IgD-negative memory B cell (primary cell): ENCODE measurements around the gene SASH1. TPM values are rescaled to one million over a fixed set of nuclear protein-coding genes. Genes with fewer than 3 reads are reported as not detected.

Experiments used
- H3K27ac Mint-ChIP-seq, 3 donors: one replicate each; pipeline ENCODE4 v1.8.0; 2020 to 2022; ENCODE audit warnings: mild to moderate bottlenecking in 3 of 3, mixed read lengths in 3 of 3, moderate library complexity in 1 of 3
- H3K27me3 Mint-ChIP-seq: one replicate; pipeline ENCODE4 v1.8.0; 2021; ENCODE audit warnings: mixed read lengths
- H3K36me3 Mint-ChIP-seq: one replicate; pipeline ENCODE4 v1.8.0; 2020; ENCODE audit warnings: mild to moderate bottlenecking, mixed read lengths
- H3K4me1 Mint-ChIP-seq, 3 donors: one replicate each; pipeline ENCODE4 v1.8.0; 2020 to 2022; ENCODE audit warnings: mixed read lengths in 3 of 3, mild to moderate bottlenecking in 1 of 3
- H3K4me3 Mint-ChIP-seq, 4 donors: one replicate each; pipeline ENCODE4 v1.8.0; 2020 to 2022; ENCODE audit warnings: mild to moderate bottlenecking in 4 of 4, mixed read lengths in 4 of 4, moderate library complexity in 3 of 4
- H3K9me3 Mint-ChIP-seq, 3 donors: one replicate each; pipeline ENCODE4 v1.8.0; 2020 to 2021; ENCODE audit warnings: mixed read lengths in 3 of 3, mild to moderate bottlenecking in 1 of 3
- polyA plus RNA-seq: library from polyadenylated mRNA; unstranded; fragments of 300-500 nt; fragmentation: Illumina TruSeq; gene quantifications from one replicate; pipeline ENCODE4 v1.2.3, GENCODE V29; 2021

SASH1 gene
- polyA plus RNA-seq, 1 donor from 2014 or later, result 0.55 TPM

DNA sequence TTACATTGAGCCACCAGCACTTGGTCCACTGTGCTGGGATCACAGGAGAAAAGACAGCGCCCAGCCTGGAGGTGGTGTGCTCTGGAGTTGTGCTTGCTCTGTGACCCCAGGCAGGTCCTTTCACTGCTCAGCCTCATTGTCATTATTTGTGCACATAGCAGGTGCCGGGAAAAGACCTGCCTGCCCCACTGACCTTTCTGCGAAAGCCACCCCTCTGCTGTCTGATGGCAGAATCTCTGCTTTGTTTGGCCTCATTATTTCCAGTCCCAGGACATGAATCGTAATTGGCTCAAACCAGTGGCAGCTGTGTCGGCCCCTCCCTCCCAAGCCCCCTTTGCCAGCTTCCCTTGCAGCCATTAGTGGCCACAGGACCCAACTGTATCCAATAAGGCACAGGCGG is 219.0 kb downstream of the SASH1 start:
- Mint-ChIP-seq H3K9me3 (no peaks in the 10 kb centered on the region), H3K4me3 (no peak overlapping the region), H3K27ac (no peak overlapping the region), H3K4me1 (peaks cover 4 to 19% (median 13%) of the 10 kb centered on the region in 3 donors), H3K27me3 (peaks cover 7% of the 10 kb centered on the region), H3K36me3 (peaks cover 3% of the 10 kb centered on the region)

DNA sequence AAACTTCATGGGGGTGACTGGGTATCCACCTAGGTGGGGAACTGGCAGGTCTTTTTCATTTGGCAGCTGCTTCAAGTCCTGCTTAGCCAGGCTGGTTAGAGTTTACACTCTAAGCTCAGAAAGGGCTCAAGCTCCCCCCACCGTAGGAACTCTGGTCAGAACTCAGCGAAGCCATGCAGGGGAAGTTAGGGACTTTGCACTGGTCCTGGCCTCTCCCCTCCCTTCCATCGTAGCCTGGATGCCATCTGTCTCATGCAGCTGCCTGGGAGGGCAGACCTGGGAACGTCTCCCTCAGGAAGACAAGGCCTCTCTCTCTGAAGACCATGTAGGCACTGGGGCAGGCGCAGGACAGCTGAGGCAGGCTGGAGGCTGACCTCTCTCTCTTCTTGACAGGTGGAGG is 220.4 kb downstream of the SASH1 start:
- H3K27ac Mint-ChIP-seq, result no peak overlapping the region
- peaks cover 3% of the 10 kb centered on the region for H3K36me3 Mint-ChIP-seq
- no peaks in the 10 kb centered on the region for H3K9me3 Mint-ChIP-seq
- H3K27me3 Mint-ChIP-seq, result peaks cover 2% of the 10 kb centered on the region
- H3K4me1 Mint-ChIP-seq, result peaks cover 9 to 18% (median 11%) of the 10 kb centered on the region in 3 donors
- no peak overlapping the region for H3K4me3 Mint-ChIP-seq

DNA sequence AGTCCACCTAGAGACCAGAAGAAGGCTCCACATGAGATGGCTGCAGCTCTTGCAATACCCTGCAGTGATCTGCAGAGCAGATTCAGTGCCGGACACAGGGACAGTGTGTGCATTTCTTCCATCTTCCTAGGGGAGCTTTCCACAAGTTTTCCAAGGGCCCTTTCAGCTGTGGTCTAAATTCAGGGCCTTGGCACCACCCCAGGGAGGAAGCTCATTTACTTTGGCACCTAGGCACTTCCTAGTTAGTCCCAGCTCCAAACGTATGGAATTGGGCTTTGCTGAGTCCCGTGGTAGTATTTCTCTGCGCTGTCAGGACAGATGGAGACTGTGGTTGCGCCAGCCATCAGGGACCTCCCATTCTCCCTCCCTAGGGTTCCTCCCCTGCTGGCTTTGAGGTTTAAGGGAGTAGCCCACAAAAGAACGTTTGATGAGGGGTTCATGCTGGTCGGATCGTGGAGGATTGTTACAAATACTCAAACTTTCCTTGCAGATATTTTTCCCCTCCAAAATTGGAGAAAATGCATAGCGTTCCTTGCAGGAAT is 221.9 kb downstream of the SASH1 start:
- Mint-ChIP-seq H3K27ac (no peak overlapping the region), H3K36me3 (peaks cover 3% of the 10 kb centered on the region), H3K27me3 (peaks cover 3% of the 10 kb centered on the region), H3K4me3 (no peak overlapping the region), H3K9me3 (no peaks in the 10 kb centered on the region), H3K4me1 (peaks cover 9 to 17% (median 10%) of the 10 kb centered on the region in 3 donors)

DNA sequence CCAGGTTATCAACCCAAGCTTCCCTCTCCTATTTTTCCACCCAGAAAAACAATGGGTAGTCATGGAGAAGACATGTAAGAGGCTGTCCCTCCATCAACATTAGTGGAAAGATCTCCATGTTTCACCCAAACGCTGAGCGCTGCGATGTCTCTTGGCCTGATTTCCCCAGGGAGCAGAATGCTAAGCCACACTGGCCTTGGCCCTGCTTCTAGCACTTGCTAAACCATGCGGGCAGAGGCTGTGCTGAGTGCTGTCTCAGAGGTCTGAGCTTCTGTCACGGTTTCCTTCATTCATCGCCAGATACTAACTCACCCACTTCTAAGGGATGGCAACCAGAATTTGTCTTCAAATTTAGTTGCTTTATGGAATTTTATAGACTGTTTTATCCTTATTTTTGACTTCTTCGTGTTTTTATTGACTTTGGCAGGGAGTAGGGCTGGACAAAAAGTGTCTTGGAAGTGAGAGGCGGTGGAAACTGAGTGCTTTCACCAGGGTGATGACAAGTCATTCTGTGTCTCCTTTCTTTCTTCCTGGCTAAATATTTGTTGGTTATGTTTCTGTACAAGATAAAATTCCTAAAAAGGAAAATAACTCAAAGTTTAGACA is 222.8 kb downstream of the SASH1 start:
- Mint-ChIP-seq H3K4me3 (no peak overlapping the region), H3K4me1 (peaks cover 9 to 17% (median 10%) of the 10 kb centered on the region in 3 donors), H3K27ac (no peak overlapping the region), H3K27me3 (peaks cover 3% of the 10 kb centered on the region), H3K9me3 (no peaks in the 10 kb centered on the region), H3K36me3 (peaks cover 3% of the 10 kb centered on the region)

DNA sequence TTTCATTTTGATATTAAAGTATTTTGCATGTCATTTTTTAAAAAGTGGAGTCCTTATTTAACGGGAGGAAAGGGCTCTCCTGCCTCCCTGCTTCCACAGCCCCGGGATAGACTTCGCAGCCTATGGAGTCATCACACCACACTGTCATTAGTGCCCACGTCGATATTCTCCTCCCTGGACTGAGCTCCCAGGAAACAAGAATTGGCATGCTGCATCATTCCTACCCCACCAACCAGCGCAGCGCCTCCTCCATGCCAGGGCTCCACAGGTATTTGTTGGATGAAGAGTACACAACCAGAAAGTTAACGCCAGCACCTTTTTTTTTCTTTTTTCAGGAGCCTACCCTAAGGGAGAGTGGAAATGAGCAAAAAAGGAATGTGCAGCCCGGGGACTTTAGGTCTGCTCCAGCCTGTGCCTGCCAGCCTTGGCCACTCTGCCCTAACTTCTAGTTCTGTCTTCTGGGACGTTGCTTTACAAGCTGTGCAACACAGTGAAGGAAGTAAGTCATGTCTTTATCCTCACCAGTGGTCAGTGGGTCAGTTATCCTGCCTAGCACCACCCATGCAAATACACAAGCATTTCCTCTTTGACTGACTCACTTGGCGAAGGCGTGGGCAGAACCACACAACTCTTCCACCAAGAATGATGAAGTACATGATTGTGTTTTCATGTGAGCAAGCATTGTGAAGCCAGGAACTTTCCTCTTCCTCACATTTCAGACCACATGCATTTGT is 223.5 kb downstream of the SASH1 start:
- Mint-ChIP-seq H3K9me3 (no peaks in the 10 kb centered on the region), H3K4me1 (peaks cover 9 to 17% (median 10%) of the 10 kb centered on the region in 3 donors), H3K36me3 (peaks cover 3% of the 10 kb centered on the region), H3K4me3 (peak overlapping the region in 2 of 4 donors; percentile 18 to 73), H3K27ac (no peak overlapping the region), H3K27me3 (peaks cover 3% of the 10 kb centered on the region)

DNA sequence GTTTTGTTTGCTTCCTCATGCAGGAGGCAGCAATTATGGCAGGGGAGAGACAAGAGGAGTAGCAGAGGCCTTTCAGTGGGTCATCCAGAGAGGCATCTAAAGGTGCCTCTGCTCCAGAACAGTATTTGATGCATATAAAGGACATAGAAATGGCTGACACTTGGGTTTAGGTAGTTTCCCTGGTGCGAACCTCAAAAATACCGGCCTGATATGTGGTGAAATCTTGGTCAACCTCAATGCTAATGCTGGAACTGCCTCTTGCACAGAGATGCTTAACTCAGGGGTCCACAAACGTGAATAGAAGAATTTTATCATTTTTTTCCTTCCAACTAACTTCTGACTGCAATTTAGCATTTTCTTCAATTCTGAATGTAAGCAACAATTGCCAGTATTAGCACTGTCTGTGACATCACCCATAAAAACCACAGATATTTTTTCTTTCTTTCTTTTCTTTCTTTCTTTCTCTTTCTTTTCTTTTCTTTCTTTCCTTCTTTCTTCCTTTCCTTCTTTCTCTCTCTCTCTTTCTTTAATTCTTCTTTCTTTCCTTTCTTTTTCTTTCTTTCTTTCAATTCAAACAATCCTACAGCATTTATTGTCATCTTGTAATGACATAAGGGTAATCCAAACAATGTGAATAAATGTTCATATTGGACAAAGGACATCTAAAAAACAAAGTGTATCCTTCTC is 224.2 kb downstream of the SASH1 start:
- Mint-ChIP-seq H3K4me3 (peak overlapping the region in 2 of 4 donors; percentile 18 to 73), H3K9me3 (no peaks in the 10 kb centered on the region), H3K36me3 (peaks cover 3% of the 10 kb centered on the region), H3K4me1 (peaks cover 9 to 17% (median 10%) of the 10 kb centered on the region in 3 donors), H3K27ac (no peak overlapping the region), H3K27me3 (peaks cover 4% of the 10 kb centered on the region)

DNA sequence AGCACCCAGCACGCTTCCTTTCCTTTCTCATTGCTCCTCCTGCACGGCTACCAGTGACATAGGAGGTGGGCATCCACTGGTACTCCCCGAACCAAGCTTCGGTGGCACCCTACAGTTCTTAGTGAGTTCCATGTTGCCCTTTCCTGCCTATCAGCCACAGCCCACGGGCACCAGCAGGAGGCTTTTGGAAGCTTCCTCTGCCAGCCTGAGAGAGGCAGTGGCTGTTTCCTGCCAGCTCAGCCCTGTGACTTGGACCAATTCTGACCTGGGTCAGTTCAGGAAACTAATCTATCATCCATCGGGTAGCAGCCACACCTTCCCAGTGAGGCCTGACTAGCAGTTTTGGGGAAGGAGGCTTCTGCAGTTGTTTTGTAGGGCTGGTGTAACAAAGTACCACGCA is 227.8 kb downstream of the SASH1 start:
- H3K27ac Mint-ChIP-seq, result no peak overlapping the region
- H3K4me3 Mint-ChIP-seq, result no peak overlapping the region
- peaks cover 9 to 15% (median 10%) of the 10 kb centered on the region in 3 donors for H3K4me1 Mint-ChIP-seq
- H3K9me3 Mint-ChIP-seq, result no peaks in the 10 kb centered on the region
- no peaks in the 10 kb centered on the region for H3K36me3 Mint-ChIP-seq
- peaks cover 4% of the 10 kb centered on the region for H3K27me3 Mint-ChIP-seq

DNA sequence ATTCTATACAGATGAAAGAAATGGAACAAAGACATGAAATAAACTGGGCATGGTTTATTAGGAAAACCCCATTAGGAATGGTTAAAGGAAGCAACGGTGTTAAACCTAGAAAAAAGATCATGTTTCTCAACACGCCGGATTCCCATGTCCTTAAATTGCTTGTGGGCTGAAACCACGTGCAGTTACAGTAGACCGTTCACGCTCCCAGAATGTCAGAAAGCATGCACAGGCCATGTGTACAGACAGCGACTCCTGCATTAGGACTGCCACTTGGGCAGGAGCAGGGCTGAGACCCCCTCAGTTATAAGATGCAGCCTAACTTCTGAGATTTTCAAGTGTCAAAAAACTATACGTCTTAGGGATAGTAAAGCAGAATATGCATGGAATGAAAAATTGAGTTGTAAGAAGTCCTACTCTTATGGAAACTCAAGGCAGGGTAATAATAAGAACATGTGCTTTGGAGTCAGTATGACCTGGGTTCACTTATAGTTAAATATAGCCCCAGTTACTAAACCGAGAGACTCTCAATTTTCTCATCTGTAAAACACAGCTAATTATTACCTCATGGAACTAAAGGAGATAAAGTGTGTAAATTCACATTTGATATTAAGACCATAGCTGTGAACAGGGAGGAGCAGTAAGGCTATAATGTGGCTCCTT is 230.2 kb downstream of the SASH1 start:
- Mint-ChIP-seq H3K9me3 (no peaks in the 10 kb centered on the region), H3K27ac (no peak overlapping the region), H3K36me3 (no peaks in the 10 kb centered on the region), H3K4me1 (no peaks in the 10 kb centered on the region), H3K27me3 (peaks cover 9% of the 10 kb centered on the region), H3K4me3 (no peak overlapping the region)

DNA sequence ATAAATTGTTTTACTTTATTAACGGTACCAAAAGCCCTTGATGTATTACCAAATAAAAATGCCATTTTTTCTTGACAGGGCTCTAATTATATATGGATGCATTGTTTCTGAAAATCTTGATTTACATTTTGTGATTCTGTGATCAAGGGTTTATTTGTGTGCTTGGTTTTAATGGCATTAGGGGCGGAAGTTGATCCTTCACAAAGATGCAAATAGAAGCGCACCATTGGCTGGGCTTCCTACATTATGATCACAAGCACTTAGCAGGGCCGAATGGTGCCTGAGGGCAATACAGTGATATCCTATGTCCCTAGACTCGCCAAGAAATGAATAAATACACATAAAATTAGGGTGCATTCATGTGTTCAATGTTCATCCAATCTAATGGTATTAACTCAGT is 231.3 kb downstream of the SASH1 start:
- Mint-ChIP-seq H3K27ac (no peak overlapping the region), H3K9me3 (no peaks in the 10 kb centered on the region), H3K27me3 (peaks cover 9% of the 10 kb centered on the region), H3K36me3 (no peaks in the 10 kb centered on the region), H3K4me1 (peaks cover 0 to 3% (median 3%) of the 10 kb centered on the region in 3 donors), H3K4me3 (no peak overlapping the region)

DNA sequence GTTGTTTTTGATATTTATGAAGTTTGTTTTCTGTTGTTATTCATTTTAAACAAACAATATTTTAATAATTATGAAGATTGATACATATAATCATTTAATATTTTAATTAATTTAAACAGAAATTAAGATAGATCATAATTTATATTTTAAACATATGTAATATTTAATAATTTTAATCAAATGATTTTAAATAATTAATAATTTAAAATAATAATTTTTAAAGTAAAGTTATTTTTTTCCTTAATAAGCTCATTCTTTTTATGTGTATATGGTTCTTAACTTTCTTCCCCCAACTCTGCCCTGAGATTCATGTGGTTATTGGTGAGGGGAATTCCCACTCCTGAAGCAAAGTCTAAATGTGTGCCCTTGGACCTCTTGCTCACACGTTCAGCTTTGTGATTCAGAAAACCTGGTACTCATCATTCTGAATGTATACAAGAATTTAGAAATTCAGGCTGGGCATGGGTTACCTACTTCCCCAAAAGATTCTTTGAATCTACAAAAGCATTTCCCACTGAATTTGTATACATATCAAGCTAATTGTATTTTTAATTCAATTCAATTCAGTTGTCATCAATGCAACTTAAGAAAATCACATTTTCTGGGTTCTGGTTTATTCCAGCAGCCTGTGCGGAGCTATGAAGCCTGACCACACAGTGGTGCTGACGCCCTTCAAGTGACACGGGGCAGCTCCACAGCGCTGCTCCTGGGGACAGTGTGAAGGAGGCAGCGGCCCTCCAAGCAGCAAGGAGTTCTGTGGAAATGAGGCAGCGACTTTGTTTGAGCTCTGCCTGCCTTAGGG is 235.2 kb downstream of the SASH1 start:
- Mint-ChIP-seq H3K36me3 (peaks cover 1% of the 10 kb centered on the region), H3K4me3 (peak overlapping the region in 2 of 4 donors; percentile 5 to 18), H3K4me1 (peaks cover 0 to 12% (median 3%) of the 10 kb centered on the region in 3 donors), H3K27me3 (peaks cover 6% of the 10 kb centered on the region), H3K9me3 (no peaks in the 10 kb centered on the region), H3K27ac (no peak overlapping the region)

DNA sequence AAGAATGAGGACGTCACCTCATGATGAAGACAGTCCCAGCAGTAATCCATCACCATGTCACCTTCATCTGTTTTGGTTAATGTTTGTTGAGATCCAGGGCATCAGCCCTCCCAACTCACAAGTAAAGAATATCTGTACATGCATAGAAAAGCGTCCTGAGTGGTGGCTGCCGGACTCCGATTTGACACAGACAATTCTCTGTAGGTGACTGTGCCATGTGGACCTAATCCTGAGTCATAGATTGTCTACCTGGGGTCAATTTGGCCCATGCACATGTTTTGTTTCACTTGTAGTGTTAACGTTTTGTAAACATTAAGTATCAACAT is 235.8 kb downstream of the SASH1 start:
- Mint-ChIP-seq H3K36me3 (peaks cover 1% of the 10 kb centered on the region), H3K27me3 (peaks cover 6% of the 10 kb centered on the region), H3K9me3 (no peaks in the 10 kb centered on the region), H3K27ac (no peak overlapping the region), H3K4me3 (peak overlapping the region in 2 of 4 donors; percentile 5 to 18), H3K4me1 (peaks cover 0 to 12% (median 3%) of the 10 kb centered on the region in 3 donors)

DNA sequence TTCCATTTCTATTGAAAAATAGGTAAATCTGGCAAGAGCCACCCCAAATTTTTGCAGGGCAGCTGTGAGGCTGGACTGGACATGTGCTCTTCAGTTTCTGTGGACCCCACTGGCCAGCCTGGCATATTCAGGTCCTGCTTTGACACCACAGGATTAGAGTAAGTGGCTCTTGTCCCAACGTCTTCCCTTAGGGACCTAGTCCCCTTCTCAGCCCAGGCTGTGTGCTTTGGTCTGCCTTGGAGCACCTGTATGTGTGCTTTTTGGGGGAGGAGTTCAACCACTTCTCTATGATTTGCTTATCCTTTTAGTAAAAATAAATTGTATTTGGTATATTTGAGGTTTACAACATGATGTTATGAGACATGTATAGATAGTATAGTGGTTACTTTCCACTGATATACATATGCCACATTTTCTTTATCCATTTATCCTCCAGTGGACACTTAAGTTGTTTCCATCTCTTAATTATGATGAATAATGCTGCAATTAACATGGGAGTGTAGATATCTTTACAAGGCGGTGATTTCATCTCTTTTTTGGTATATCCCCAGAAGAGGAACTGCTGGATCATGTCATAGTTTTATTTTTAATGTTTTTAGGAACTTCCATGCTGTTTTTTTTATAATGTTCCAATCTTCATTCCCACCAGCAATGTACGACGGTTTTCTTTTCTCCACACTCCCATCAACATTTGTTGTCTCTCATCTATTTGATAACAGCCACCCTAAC is 236.4 kb downstream of the SASH1 start:
- Mint-ChIP-seq H3K9me3 (peaks cover 0 to 3% (median 0%) of the 10 kb centered on the region in 3 donors), H3K4me1 (peaks cover 0 to 12% (median 3%) of the 10 kb centered on the region in 3 donors), H3K36me3 (peaks cover 4% of the 10 kb centered on the region), H3K4me3 (no peak overlapping the region), H3K27me3 (peaks cover 6% of the 10 kb centered on the region), H3K27ac (peak overlapping the region in 1 of 3 donors; percentile 0)

DNA sequence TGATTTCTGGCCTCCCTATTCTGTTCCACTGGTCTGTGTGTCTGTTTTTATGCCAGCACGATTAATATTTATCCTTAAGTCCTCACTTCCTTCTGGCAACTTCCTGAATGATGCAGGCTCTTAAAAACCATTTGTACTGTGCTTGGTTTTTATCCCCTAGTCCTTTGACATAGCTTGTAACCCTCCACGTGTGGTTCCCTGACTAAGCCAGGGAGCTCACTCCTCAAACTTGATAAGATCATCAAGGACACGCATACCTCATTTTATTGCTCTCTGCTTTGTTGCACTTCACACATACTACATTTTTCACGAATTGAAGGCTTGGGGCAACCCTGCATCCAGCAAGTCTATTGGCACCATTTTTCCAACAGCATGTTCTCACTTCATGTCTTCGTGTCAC is 237.8 kb downstream of the SASH1 start:
- Mint-ChIP-seq H3K4me3 (no peak overlapping the region), H3K36me3 (peaks cover 4% of the 10 kb centered on the region), H3K27ac (peak overlapping the region in 1 of 3 donors; percentile 7), H3K9me3 (peaks cover 5 to 14% (median 5%) of the 10 kb centered on the region in 3 donors), H3K4me1 (peaks cover 0 to 12% (median 3%) of the 10 kb centered on the region in 3 donors), H3K27me3 (peaks cover 9% of the 10 kb centered on the region)
